ENCODE data around the gene EVL. TPM values are rescaled to one million over a fixed set of nuclear protein-coding genes. Genes with fewer than 3 reads are reported as not detected.

EVL gene
- total RNA-seq, 2 experiments from 2014 or later, result 174 to 180 TPM

DNA sequence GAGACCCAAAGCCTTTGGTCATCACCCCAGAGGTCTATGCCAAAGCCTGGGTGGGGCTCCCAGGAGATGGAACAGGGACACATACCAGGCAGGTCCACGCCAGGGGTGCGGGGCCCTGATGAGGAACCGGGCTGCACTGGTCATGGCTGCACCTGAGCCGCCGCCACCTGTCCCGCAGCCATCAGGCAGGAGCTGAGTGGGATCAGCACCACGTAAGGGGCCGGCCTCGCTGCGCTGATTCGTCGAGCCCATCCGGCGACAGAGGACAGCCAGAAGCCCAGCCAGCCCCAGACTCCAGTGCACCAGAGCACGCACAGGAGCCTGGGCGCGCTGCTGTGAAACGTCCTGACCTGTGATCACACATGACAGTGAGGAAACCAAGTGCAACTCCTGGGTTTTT lies 78.3 kb downstream of the EVL start:
- POLR2A ChIA-PET, result no interaction called here
- CTCF ChIA-PET, result no interaction called here
- H3K9me3 Mint-ChIP-seq, result no peaks in the 10 kb centered on the region
- H3K4me1 Mint-ChIP-seq (ENCODE audit: low read depth), result peaks cover 11% of the 10 kb centered on the region
- no peak overlapping the region for H3K27ac Mint-ChIP-seq
- DNase-seq, result no peak
- H3K27me3 Mint-ChIP-seq, result no peaks in the 10 kb centered on the region
- peaks cover 16% of the 10 kb centered on the region for H3K36me3 Mint-ChIP-seq
- intact Hi-C loops (cut with micrococcal nuclease), result no loop called here
- H3K4me3 Mint-ChIP-seq, result no peak overlapping the region

DNA sequence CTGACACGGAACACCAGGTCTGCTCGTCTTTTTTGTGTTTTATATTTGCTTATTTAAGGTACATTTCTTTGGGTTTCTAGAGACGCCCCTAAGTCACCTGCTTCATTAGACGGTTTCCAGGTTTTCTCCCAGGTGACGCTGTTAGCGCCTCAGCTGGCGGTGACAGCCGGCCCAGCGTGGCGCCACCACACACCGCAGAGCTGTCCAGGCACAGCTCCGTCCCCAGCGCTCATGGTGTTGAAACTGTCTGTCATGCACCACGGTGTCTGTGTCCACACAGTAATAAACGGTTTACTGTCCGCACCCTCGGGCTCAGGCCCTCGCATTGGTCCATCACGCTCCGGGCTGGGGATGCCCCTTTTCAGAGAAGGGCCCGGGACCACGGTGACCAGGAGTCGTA lies 78.7 kb downstream of the EVL start:
- H3K4me1 Mint-ChIP-seq (ENCODE audit: low read depth), result peaks cover 11% of the 10 kb centered on the region
- ChIA-PET POLR2A (no interaction called here), CTCF (no interaction called here)
- H3K27ac Mint-ChIP-seq, result no peak overlapping the region
- H3K9me3 Mint-ChIP-seq, result no peaks in the 10 kb centered on the region
- no peaks in the 10 kb centered on the region for H3K27me3 Mint-ChIP-seq
- peaks cover 12% of the 10 kb centered on the region for H3K36me3 Mint-ChIP-seq
- DNase-seq, result no peak
- intact Hi-C loops (cut with micrococcal nuclease), result no loop called here
- H3K4me3 Mint-ChIP-seq, result no peak overlapping the region

DNA sequence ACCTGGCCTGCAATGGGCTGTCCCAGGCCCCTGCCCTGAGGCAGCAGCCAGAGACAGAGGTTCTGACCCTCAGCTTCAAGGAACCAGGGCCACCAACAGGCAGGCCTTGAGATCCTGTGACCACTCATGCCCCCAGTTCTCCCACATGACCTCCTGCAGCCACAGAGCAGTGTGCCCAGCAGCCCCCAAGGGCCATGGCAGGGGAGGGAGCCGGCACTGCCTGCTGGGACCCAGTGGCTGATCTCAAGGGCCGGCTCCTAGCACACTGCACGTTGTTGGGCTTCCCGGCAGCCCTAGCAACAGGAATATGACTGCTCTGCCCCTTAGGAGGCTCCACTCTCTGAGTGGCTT lies 79.4 kb downstream of the EVL start:
- Mint-ChIP-seq H3K27me3 (no peaks in the 10 kb centered on the region), H3K36me3 (peaks cover 8% of the 10 kb centered on the region), H3K9me3 (no peaks in the 10 kb centered on the region), H3K4me3 (no peak overlapping the region), H3K27ac (no peak overlapping the region), H3K4me1 (ENCODE audit: low read depth) (peaks cover 11% of the 10 kb centered on the region)
- CTCF ChIA-PET, result no interaction called here
- intact Hi-C loops (cut with micrococcal nuclease), result no loop called here
- no peak for DNase-seq
- POLR2A ChIA-PET, result no interaction called here

DNA sequence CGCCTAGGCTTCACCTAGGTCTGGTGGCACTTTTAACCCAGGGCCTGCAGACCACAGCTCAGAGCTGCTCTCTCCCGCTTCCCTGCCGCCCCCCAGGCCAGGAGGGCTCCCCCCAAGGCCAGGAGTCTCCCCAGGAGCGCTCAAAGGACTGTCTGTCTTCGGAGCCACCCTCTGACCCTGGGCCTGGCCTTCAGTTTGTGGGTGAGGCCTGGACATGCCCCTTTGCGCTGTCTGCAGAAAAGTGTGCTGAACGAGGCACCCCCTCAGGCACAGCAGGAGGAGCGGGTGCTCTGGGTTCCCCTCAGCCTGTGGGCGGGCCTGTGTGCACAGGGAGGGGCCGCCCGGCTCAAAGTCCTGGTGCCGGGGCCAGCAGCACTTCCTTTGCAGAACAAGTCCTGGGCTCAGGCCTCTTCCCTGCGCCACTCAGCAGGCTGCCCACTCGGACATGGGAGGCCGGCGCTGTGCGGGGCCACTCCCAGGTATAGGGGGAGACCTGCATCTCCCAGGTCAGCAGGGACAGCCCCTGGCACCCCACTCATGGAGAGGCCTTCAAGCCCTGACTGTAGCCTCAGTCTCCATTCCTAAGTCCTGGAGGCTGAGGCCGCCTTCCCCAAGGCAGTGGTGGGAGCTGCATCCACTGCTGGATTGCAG lies 79.9 kb downstream of the EVL start:
- H3K9me3 Mint-ChIP-seq, result no peaks in the 10 kb centered on the region
- CTCF ChIA-PET, result interaction anchor here (1.9 kb wide), 1 partner anchor 11 kb away, joined by 8 read pairs; no protein-coding TSS in a partner anchor
- H3K4me1 Mint-ChIP-seq (ENCODE audit: low read depth), result peaks cover 11% of the 10 kb centered on the region
- H3K36me3 Mint-ChIP-seq, result peaks cover 7% of the 10 kb centered on the region
- intact Hi-C loops (cut with micrococcal nuclease), result no loop called here
- DNase-seq, result no peak
- POLR2A ChIA-PET, result no interaction called here
- no peak overlapping the region for H3K27ac Mint-ChIP-seq
- no peak overlapping the region for H3K4me3 Mint-ChIP-seq
- H3K27me3 Mint-ChIP-seq, result no peaks in the 10 kb centered on the region

DNA sequence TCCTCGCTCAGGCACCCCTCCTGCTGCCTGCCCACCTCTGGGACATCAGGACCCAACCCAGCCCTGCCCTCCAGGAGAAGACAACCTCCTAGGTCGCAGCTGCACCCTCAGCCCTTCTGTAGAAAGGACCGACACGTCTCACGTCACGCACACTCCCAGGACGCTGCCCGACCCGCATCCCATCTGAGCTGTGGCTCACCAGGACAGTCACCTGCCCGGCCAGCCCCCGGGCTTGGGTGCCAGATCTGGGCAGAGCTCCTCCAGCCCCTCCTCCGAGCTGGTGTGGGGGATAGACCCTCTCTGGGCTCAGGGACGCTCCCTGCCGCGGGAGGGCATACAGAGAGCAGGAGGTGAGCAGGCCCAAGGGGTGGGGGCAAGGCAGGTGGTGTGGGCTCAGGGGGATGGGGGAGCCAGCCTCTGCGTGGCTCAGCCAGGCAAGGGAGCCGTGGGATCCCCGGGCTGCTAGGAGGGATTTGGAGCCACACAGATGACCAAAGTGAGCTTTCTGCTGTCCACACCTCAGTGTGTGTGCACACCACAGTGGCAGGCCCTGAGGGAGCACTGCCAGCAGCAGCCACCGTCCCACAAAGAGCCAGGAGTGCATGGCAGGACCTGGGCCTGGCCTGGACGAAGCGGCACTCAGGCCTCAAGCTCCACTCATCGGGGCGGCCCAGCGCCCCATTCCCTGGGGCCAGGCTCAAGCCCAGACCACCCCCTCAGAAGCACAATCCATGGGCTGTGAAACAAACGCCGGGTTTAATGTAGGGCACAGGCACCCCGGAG lies 80.7 kb downstream of the EVL start:
- Mint-ChIP-seq H3K27ac (no peak overlapping the region), H3K36me3 (peaks cover 7% of the 10 kb centered on the region), H3K9me3 (no peaks in the 10 kb centered on the region), H3K4me3 (no peak overlapping the region), H3K4me1 (ENCODE audit: low read depth) (peaks cover 11% of the 10 kb centered on the region), H3K27me3 (no peaks in the 10 kb centered on the region)
- POLR2A ChIA-PET, result interaction anchor here (0.8 kb wide), 1 partner anchor 175 kb away, joined by 3 read pairs; no protein-coding TSS in a partner anchor
- DNase-seq, result no peak
- intact Hi-C loops (cut with micrococcal nuclease), result loop anchor here (2.0 kb wide), 1 partner anchor 47 kb away; no protein-coding TSS in a partner anchor
- CTCF ChIA-PET, result interaction anchor here (1.9 kb wide), 1 partner anchor 10 kb away, joined by 8 read pairs; no protein-coding TSS in a partner anchor

- H3K27me3 Mint-ChIP-seq, result no peaks in the 10 kb centered on the region
- ChIA-PET CTCF (interaction anchor here (1.0 to 1.9 kb wide), 2 partner anchors 9 to 46 kb away, joined by 3 to 8 read pairs; no protein-coding TSS in a partner anchor), POLR2A (no interaction called here)
- no peak for DNase-seq
- H3K9me3 Mint-ChIP-seq, result no peaks in the 10 kb centered on the region
- H3K4me3 Mint-ChIP-seq, result no peak overlapping the region
- peak overlapping the region; percentile 45 for H3K27ac Mint-ChIP-seq
- intact Hi-C loops (cut with micrococcal nuclease), result loop anchor here (2.0 kb wide), 1 partner anchor 46 kb away; no protein-coding TSS in a partner anchor
- peaks cover 11% of the 10 kb centered on the region for H3K4me1 Mint-ChIP-seq (ENCODE audit: low read depth)
- peaks cover 6% of the 10 kb centered on the region for H3K36me3 Mint-ChIP-seq
Measured at GRCh38 chr14:100146531-100147091, 81.4 kb downstream of the EVL start.

GRCh38 chr14:100147181-100147631 lies 82.0 kb downstream of the EVL start:
- Mint-ChIP-seq H3K4me3 (peak overlapping the region; percentile 28), H3K27me3 (no peaks in the 10 kb centered on the region), H3K9me3 (no peaks in the 10 kb centered on the region), H3K36me3 (peaks cover 1% of the 10 kb centered on the region), H3K4me1 (ENCODE audit: low read depth) (peaks cover 11% of the 10 kb centered on the region), H3K27ac (peak overlapping the region; percentile 45)
- DNase-seq, result peak; percentile 63
- ChIA-PET CTCF (interaction anchor here (0.7 to 1.0 kb wide), 2 partner anchors 9 to 46 kb away, joined by 3 read pairs; no protein-coding TSS in a partner anchor), POLR2A (no interaction called here)
- intact Hi-C loops (cut with micrococcal nuclease), result loop anchor here (2.0 kb wide), 1 partner anchor 46 kb away; no protein-coding TSS in a partner anchor

GRCh38 chr14:100147691-100148464 lies 82.7 kb downstream of the EVL start:
- Mint-ChIP-seq H3K4me3 (no peak overlapping the region), H3K4me1 (ENCODE audit: low read depth) (peaks cover 11% of the 10 kb centered on the region), H3K9me3 (no peaks in the 10 kb centered on the region), H3K27ac (no peak overlapping the region), H3K36me3 (no peaks in the 10 kb centered on the region), H3K27me3 (no peaks in the 10 kb centered on the region)
- ChIA-PET POLR2A (no interaction called here), CTCF (interaction anchor here (0.7 kb wide), 1 partner anchor 8 kb away, joined by 3 read pairs; no protein-coding TSS in a partner anchor)
- DNase-seq, result no peak
- intact Hi-C loops (cut with micrococcal nuclease), result loop anchor here (2.0 kb wide), 1 partner anchor 45 kb away; no protein-coding TSS in a partner anchor

GRCh38 chr14:100148837-100149731 lies 83.9 kb downstream of the EVL start:
- H3K4me1 Mint-ChIP-seq (ENCODE audit: low read depth), result peaks cover 11% of the 10 kb centered on the region
- H3K27me3 Mint-ChIP-seq, result no peaks in the 10 kb centered on the region
- H3K4me3 Mint-ChIP-seq, result no peak overlapping the region
- no peak overlapping the region for H3K27ac Mint-ChIP-seq
- ChIA-PET POLR2A (no interaction called here), CTCF (no interaction called here)
- intact Hi-C loops (cut with micrococcal nuclease), result no loop called here
- H3K36me3 Mint-ChIP-seq, result no peaks in the 10 kb centered on the region
- no peaks in the 10 kb centered on the region for H3K9me3 Mint-ChIP-seq
- DNase-seq, result no peak

DNA sequence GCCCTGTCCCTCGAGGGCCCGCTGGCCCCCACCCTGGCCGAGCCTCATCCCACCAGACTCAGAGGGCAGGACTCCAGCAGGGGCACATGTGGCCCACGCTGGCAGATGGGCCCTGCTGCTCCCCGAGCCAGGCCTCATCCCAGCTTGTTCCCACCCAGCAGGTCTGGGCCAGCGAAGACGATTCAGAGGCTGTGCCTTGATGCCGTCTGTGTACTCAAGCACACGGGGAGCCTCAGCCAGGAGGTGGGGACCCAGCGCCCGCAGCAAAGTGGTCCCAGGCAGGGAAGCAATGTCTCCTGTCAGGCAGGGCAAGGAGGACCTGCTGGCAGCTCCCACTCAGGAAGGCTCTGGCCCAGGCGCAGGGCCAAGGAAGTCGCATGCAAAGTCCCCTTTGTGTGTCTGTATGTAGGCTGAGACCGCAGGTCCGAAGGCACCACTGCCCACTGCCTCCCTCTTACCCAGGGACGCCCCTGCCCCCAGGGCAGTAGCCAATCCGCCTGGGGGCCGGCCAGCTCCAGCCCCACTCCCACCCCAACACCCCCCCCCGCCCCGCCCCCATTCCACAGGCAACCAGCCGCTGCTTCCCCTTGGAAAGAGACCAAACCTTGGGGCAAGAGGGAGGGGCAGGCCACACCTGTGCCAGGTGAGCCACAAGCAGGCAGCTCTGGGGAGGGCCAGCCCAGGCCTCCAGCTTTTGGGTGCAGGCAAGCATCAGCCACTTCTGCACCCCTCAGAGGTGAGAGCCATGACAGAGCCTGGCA lies 84.8 kb downstream of the EVL start:
- DNase-seq, result no peak
- Mint-ChIP-seq H3K4me3 (no peak overlapping the region), H3K27ac (no peak overlapping the region), H3K9me3 (peaks cover 8% of the 10 kb centered on the region), H3K36me3 (peaks cover 2% of the 10 kb centered on the region), H3K27me3 (peaks cover 2% of the 10 kb centered on the region), H3K4me1 (ENCODE audit: low read depth) (peaks cover 11% of the 10 kb centered on the region)
- CTCF ChIA-PET, result no interaction called here
- intact Hi-C loops (cut with micrococcal nuclease), result no loop called here
- POLR2A ChIA-PET, result no interaction called here
